Right atrium auricular region (tissue), 2 donors: ENCODE results near the gene MYLK3. TPM values are rescaled to one million over a fixed set of nuclear protein-coding genes. Genes with fewer than 3 reads are reported as not detected.

Experiments used
- DNase-seq: peaks from one replicate; pipeline ENCODE4 v3.0.0-alpha.2; 2019; ENCODE audit warnings: low spot score
- H3K27ac ChIP-seq, 2 donors: fragments of 200-600 bp; sonication (generic); 1 replicate in 1 of 2; 2 replicates in 1 of 2; pipeline ENCODE4 v1.5.1; 2016 to 2019
- H3K27me3 ChIP-seq, 2 donors: fragments of 200-600 bp; sonication (generic); one replicate each; pipeline versions ENCODE4 v1.5.1 to v1.6.0; 2017 to 2019
- H3K36me3 ChIP-seq: fragments of 200-600 bp; sonication (generic); one replicate; pipeline ENCODE4 v1.5.1; 2016
- H3K4me1 ChIP-seq, 2 donors: fragments of 200-600 bp; sonication (generic); one replicate each; pipeline versions ENCODE4 v1.5.1 to v1.6.0; 2017 to 2019
- H3K4me3 ChIP-seq, 2 donors: fragments of 200-600 bp; sonication (generic); 1 replicate in 1 of 2; 2 replicates in 1 of 2; pipeline ENCODE4 v1.5.1; 2017 to 2019; ENCODE audit warnings: mild to moderate bottlenecking in 1 of 2, moderate library complexity in 1 of 2
- H3K9me3 ChIP-seq, 2 donors: fragments of 200-600 bp; sonication (generic); one replicate each; pipeline ENCODE4 v1.5.1; 2019
- total RNA-seq, 2 donors: library from RNA; depleted of rRNA; stranded (reverse); fragments of >200 nt; gene quantifications; one replicate each; pipeline ENCODE4 v1.1.0, GENCODE V29; 2016
- TF ChIP-seq, protein P1 (sequence below), 2 donors: fragments of 200-600 bp; sonication (generic); IDR thresholded peaks; one replicate each; pipeline ENCODE4 v1.5.1; 2019; ENCODE audit warnings: antibody characterized with exemption in 2 of 2

Gene MYLK3
- 100 to 1,000 TPM; 275 to 456 TPM for total RNA-seq

DNA sequence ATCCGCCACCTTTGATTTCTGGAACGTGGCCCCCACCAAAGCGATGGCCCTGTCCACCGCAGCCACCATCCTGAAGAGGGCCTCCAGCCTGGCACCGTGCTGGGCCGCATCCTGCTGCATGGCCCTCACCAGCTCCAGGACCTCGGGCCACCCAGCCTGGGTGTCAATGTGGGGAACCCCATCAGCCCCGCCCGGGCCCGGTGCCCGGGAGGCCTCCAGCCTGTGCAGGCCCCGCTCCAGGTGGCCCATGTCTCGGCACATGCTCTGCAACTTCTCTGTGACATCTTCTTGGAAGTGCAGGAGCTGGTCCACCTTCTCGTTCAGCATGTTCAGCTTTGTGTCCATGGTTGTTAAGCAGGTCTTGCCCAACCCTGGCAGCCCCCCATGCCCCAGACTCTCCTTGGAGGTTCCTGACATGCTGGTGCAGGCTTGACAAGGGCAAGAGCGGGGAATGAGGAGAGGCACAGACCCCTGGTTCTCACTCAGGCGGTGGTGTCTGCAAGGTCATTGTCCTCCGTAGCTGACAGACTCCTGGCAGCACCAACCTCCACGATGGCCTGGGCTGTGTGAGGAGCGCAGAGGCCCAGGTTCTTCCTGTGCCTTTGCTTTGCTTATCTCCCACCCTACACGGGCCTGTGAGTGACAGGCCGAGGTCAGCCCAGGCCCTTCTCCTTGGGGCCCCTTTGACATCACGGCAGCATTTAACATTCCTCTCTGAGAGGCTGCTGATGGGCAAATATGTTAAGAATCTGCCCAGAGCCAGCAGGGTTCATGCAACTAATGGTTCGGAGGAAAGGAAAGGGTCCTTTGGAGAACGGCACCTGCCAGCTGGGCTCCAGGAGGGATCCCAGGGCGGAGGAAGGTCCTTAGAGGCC, at the start of gene MYLK3:
MYLK3 (minus strand) TSS at position 568 of the 875 bp plus-strand sequence; CDS start at position 417, 151 bp downstream.
- peaks cover 0 to 34% of the 10 kb centered on the region in 2 donors for H3K4me1 ChIP-seq
- TF ChIP-seq, protein P1, sequence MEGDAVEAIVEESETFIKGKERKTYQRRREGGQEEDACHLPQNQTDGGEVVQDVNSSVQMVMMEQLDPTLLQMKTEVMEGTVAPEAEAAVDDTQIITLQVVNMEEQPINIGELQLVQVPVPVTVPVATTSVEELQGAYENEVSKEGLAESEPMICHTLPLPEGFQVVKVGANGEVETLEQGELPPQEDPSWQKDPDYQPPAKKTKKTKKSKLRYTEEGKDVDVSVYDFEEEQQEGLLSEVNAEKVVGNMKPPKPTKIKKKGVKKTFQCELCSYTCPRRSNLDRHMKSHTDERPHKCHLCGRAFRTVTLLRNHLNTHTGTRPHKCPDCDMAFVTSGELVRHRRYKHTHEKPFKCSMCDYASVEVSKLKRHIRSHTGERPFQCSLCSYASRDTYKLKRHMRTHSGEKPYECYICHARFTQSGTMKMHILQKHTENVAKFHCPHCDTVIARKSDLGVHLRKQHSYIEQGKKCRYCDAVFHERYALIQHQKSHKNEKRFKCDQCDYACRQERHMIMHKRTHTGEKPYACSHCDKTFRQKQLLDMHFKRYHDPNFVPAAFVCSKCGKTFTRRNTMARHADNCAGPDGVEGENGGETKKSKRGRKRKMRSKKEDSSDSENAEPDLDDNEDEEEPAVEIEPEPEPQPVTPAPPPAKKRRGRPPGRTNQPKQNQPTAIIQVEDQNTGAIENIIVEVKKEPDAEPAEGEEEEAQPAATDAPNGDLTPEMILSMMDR (IDR thresholded peaks at IDR 0.05): no peak
- H3K27me3 ChIP-seq: no peaks in the 10 kb centered on the region
- peak within 1 kb of the TSS; percentile 50 to 60 for H3K4me3 ChIP-seq
- H3K27ac ChIP-seq: peak within 1 kb of the TSS; percentile 86 to 95
- no peak for DNase-seq
- H3K9me3 ChIP-seq: no peaks in the 10 kb centered on the region
- H3K36me3 ChIP-seq: peaks cover 3% of the 10 kb centered on the region

DNA sequence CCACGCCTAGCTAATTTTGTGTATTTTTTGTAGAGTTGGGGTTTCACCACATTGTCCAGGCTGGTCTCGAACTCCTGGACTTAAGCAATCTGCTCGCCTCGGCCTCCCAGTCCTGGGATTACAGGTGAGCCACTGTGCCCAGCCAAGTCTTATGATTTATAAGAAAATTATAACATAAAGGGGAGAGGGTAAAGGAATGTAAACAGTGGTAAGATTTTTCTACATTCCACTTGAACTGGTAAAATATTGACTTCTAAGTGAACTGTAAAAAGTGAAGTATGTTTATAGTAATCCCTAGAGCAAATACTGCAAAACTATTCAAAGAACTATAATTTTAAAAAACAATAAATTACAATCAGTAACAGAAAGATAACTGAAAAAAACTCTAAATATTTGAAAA, 49.4 kb upstream of the MYLK3 start:
- Histone ChIP-seq H3K27me3 (no peaks in the 10 kb centered on the region), H3K36me3 (no peaks in the 10 kb centered on the region), H3K9me3 (peaks cover 0 to 30% of the 10 kb centered on the region in 2 donors), H3K27ac (no peak overlapping the region), H3K4me3 (no peak overlapping the region), H3K4me1 (no peaks in the 10 kb centered on the region)
- TF ChIP-seq, protein P1 (IDR thresholded peaks at IDR 0.05): no peak
- no peak for DNase-seq

GRCh38 chr16:46796764-46797269, 48.7 kb upstream of the MYLK3 start:
- Histone ChIP-seq H3K9me3 (peaks cover 0 to 30% of the 10 kb centered on the region in 2 donors), H3K4me3 (no peak overlapping the region), H3K27me3 (no peaks in the 10 kb centered on the region), H3K4me1 (no peaks in the 10 kb centered on the region), H3K36me3 (no peaks in the 10 kb centered on the region), H3K27ac (no peak overlapping the region)
- TF ChIP-seq, protein P1 (IDR thresholded peaks at IDR 0.05): no peak
- DNase-seq: no peak

- Histone ChIP-seq H3K27me3 (no peaks in the 10 kb centered on the region), H3K9me3 (peaks cover 0 to 30% of the 10 kb centered on the region in 2 donors), H3K4me3 (no peak overlapping the region), H3K36me3 (no peaks in the 10 kb centered on the region), H3K4me1 (no peaks in the 10 kb centered on the region), H3K27ac (no peak overlapping the region)
- DNase-seq: no peak
- TF ChIP-seq, protein P1 (IDR thresholded peaks at IDR 0.05): no peak
Measured at GRCh38 chr16:46793841-46794240, 45.7 kb upstream of the MYLK3 start.

- H3K27me3 ChIP-seq: no peaks in the 10 kb centered on the region
- H3K36me3 ChIP-seq: no peaks in the 10 kb centered on the region
- peaks cover 0 to 18% of the 10 kb centered on the region in 2 donors for H3K9me3 ChIP-seq
- no peaks in the 10 kb centered on the region for H3K4me1 ChIP-seq
- DNase-seq: no peak
- H3K27ac ChIP-seq: peak overlapping the region in 1 of 2 donors; percentile 47
- TF ChIP-seq, protein P1 (IDR thresholded peaks at IDR 0.05): no peak
- H3K4me3 ChIP-seq: peak overlapping the region in 1 of 2 donors; percentile 61
Measured at GRCh38 chr16:46790599-46791270, 42.6 kb upstream of the MYLK3 start.
